Endodermal cell (in vitro differentiated cells): ENCODE results near the gene COL23A1. TPM values are rescaled to one million over a fixed set of nuclear protein-coding genes. Genes with fewer than 3 reads are reported as not detected.

Experiments used
- DNase-seq: peaks from one replicate; pipeline ENCODE4 v3.0.0-alpha.2; 2017
- H3K27ac ChIP-seq: 2 replicates; pipeline ENCODE4 v1.5.1; 2013; ENCODE audit warnings: mild to moderate bottlenecking, low read depth, low read length, moderate library complexity
- H3K27me3 ChIP-seq: 2 replicates; pipeline ENCODE4 v1.6.1; 2013; ENCODE audit warnings: mild to moderate bottlenecking, low read length, moderate library complexity; ENCODE audit not compliant: insufficient read depth, control insufficient read depth, poor library complexity, severe bottlenecking
- H3K36me3 ChIP-seq: 2 replicates; pipeline ENCODE4 v1.7.0; 2013; ENCODE audit warnings: mild to moderate bottlenecking, low read length, moderate library complexity; ENCODE audit not compliant: control insufficient read depth, insufficient read depth
- H3K4me1 ChIP-seq: one replicate; pipeline ENCODE4 v1.7.0; 2013; ENCODE audit warnings: low read length; ENCODE audit not compliant: control insufficient read depth, insufficient read depth
- H3K4me3 ChIP-seq: 2 replicates; pipeline ENCODE4 v1.5.1; 2013; ENCODE audit warnings: mild to moderate bottlenecking, low read length, moderate library complexity
- H3K9ac ChIP-seq: 2 replicates; pipeline ENCODE4 v1.6.1; 2013; ENCODE audit warnings: mild to moderate bottlenecking, low read length, moderate library complexity; ENCODE audit not compliant: poor library complexity, severe bottlenecking; ENCODE audit errors: extremely low read depth
- H3K9me3 ChIP-seq: 2 replicates; pipeline ENCODE4 v1.6.1; 2013; ENCODE audit warnings: mild to moderate bottlenecking, low read length, moderate library complexity; ENCODE audit not compliant: control insufficient read depth
- H3K27ac Mint-ChIP-seq: 2 replicates; pipeline ENCODE4 v1.8.0; 2020; ENCODE audit warnings: mixed read lengths
- H3K27me3 Mint-ChIP-seq: 2 replicates; pipeline ENCODE4 v1.8.0; 2021; ENCODE audit warnings: mild to moderate bottlenecking, mixed read lengths; ENCODE audit not compliant: insufficient read depth
- H3K36me3 Mint-ChIP-seq: 2 replicates; pipeline ENCODE4 v1.8.0; 2020; ENCODE audit warnings: low read depth, mixed read lengths
- H3K4me1 Mint-ChIP-seq: 2 replicates; pipeline ENCODE4 v1.8.0; 2020; ENCODE audit warnings: mixed read lengths
- H3K4me3 Mint-ChIP-seq: 2 replicates; pipeline ENCODE4 v1.8.0; 2020; ENCODE audit warnings: mild to moderate bottlenecking, moderate library complexity, mixed read lengths
- H3K9me3 Mint-ChIP-seq: 2 replicates; pipeline ENCODE4 v1.8.0; 2020; ENCODE audit warnings: mild to moderate bottlenecking, mixed read lengths
- WGBS, 2 experiments: methylation state at CpG; one replicate each; pipeline versions ENCODE4 v1.1.5 to v1.1.7; 2013; ENCODE audit warnings: missing lambda C conversion rate in 2 of 2, mixed read lengths in 1 of 2; ENCODE audit not compliant: insufficient coverage in 1 of 2, insufficient read length in 1 of 2; 5-methylcytosine and 5-hydroxymethylcytosine counted together
- total RNA-seq, 2 donors: library from RNA; stranded (reverse); fragmentation: NEBNext Ultra II Directional in 1 of 2; extraction: Animal tissue kit (Norgen Biotek cat#: 25700) in 1 of 2; gene quantifications; 2 replicates in 1 of 2; 3 replicates in 1 of 2; pipeline ENCODE4 v1.2.1, GENCODE V29; 2021
- TF ChIP-seq, protein P1 (sequence below): fragments of 200-600 bp; sonication (generic); conservative IDR thresholded peaks from 2 replicates; pipeline ENCODE4 v1.5.0; 2021; ENCODE audit warnings: antibody characterized with exemption, mild to moderate bottlenecking

The COL23A1 gene
- total RNA-seq, 2 donors from 2014 or later: 50.2 to 71.3 TPM

DNA sequence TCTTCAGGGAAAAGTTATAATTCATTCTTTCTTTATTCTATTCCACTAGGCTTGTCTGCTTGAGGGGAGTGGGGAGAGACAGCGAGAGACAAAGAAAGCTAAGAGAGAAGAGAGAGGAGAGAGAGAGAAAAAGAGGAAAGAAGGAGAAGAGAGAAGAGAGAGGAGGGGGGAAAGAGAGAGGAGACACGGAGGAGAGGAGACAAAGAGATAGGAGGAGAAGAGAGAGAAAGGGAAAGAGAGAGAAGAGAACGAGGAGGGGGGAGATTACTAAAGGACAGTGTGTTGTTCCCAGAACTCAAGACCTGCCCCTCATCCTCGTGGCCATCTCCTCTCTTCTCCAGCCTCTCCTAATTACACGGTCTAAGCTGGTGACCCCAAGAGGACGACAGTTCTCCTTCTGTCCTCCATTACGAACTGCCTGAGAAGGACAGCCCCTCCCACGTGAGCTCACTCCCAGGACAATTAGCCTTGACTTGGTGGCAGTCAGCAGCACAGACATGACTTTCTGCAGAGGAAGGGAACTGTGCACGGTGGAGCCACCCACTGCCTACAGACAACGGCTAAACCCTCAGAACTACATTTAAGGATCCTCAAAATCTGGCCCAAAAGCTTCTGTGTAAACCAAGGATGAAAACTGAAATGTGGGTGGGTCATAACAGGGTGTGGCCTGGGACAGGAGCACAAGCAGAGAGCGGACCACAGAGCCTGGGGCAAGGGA is 99.1 kb downstream of the COL23A1 start:
- Histone ChIP-seq H3K9ac (no peak overlapping the region), H3K4me1 (peaks cover 10% of the 10 kb centered on the region), H3K9me3 (peaks cover 9% of the 10 kb centered on the region), H3K36me3 (no peaks in the 10 kb centered on the region), H3K27ac (no peak overlapping the region), H3K4me3 (no peak overlapping the region), H3K27me3 (no peaks in the 10 kb centered on the region)
- Mint-ChIP-seq H3K4me3 (no peak overlapping the region), H3K27ac (no peak overlapping the region), H3K4me1 (peaks cover 29% of the 10 kb centered on the region), H3K27me3 (no peaks in the 10 kb centered on the region), H3K9me3 (peaks cover 20% of the 10 kb centered on the region), H3K36me3 (peaks cover 19% of the 10 kb centered on the region)
- DNase-seq: no peak
- TF ChIP-seq, protein P1, sequence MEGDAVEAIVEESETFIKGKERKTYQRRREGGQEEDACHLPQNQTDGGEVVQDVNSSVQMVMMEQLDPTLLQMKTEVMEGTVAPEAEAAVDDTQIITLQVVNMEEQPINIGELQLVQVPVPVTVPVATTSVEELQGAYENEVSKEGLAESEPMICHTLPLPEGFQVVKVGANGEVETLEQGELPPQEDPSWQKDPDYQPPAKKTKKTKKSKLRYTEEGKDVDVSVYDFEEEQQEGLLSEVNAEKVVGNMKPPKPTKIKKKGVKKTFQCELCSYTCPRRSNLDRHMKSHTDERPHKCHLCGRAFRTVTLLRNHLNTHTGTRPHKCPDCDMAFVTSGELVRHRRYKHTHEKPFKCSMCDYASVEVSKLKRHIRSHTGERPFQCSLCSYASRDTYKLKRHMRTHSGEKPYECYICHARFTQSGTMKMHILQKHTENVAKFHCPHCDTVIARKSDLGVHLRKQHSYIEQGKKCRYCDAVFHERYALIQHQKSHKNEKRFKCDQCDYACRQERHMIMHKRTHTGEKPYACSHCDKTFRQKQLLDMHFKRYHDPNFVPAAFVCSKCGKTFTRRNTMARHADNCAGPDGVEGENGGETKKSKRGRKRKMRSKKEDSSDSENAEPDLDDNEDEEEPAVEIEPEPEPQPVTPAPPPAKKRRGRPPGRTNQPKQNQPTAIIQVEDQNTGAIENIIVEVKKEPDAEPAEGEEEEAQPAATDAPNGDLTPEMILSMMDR: no peak
- WGBS, 2 experiments: 89 to 95% methylated on average over 7 to 11 of the region's 11 CpGs

DNA sequence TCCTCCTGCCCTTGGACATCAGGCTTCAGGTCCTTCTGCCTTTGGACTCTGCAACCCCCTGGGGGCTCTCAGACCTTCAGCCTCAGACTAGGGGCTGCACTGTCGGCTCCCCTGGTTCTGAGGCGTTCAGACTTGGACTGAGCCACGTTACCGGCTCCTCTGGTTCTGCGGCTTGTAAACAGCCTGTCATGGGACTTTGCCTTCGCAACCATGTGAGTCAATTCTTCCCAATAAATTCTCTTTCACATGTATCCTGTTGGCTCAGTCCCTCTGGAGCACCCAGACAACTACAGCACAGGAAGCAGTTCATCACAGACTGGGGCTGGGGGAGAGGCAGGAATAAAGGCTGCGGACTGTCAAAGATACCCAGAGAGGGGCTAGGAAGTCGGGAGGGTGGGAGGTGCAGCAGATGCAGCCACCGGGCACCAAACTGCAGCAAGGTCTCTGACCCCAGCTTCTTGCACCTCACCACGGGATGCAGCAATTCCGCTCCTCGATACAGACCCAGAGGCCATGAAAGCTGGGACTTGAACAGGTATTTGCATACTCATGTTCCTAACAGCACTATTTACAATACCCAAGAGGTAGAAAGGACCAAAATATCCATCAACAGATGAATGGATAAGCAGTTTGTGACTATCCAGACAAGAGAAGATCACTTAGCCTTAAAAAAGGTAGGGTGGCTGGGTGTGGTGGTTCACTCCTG is 100.8 kb downstream of the COL23A1 start:
- no peaks in the 10 kb centered on the region for H3K27me3 Mint-ChIP-seq
- TF ChIP-seq, protein P1: no peak
- Histone ChIP-seq H3K4me3 (no peak overlapping the region), H3K36me3 (no peaks in the 10 kb centered on the region), H3K27ac (no peak overlapping the region), H3K27me3 (no peaks in the 10 kb centered on the region), H3K4me1 (peaks cover 11% of the 10 kb centered on the region), H3K9ac (no peak overlapping the region), H3K9me3 (peaks cover 9% of the 10 kb centered on the region)
- peaks cover 22% of the 10 kb centered on the region for H3K36me3 Mint-ChIP-seq
- H3K4me3 Mint-ChIP-seq: no peak overlapping the region
- peaks cover 20% of the 10 kb centered on the region for H3K9me3 Mint-ChIP-seq
- WGBS, 2 experiments: 84% methylated on average over 8 to 12 of the region's 12 CpGs
- no peak for DNase-seq
- peaks cover 33% of the 10 kb centered on the region for H3K4me1 Mint-ChIP-seq
- H3K27ac Mint-ChIP-seq: no peak overlapping the region

DNA sequence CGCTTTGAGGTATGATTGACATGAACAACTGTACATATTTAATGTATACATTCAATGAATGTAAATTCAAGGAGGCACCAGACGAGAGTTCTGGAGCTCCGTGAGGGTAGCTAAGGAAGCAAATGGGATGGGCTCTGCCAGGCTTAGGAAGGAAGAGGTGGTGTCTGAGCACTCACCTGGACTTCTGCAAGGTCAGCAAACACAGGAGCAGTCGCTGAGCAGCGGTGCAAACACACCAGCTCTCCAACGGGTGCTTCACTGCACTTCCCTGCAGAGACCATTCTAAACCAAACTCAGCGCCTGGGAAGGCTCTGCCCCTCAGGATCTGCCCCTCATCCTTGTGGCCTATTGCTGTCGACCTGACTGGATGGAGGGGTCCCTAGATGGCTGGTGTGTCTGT is 101.5 kb downstream of the COL23A1 start:
- H3K4me1 Mint-ChIP-seq: peaks cover 33% of the 10 kb centered on the region
- H3K27ac Mint-ChIP-seq: no peak overlapping the region
- H3K27ac ChIP-seq: no peak overlapping the region
- DNase-seq: no peak
- no peak overlapping the region for H3K9ac ChIP-seq
- H3K27me3 ChIP-seq: no peaks in the 10 kb centered on the region
- WGBS, 2 experiments: 78 to 90% methylated on average over 3 to 8 of the region's 8 CpGs
- TF ChIP-seq, protein P1: no peak
- peaks cover 22% of the 10 kb centered on the region for H3K36me3 Mint-ChIP-seq
- H3K4me3 Mint-ChIP-seq: no peak overlapping the region
- no peaks in the 10 kb centered on the region for H3K36me3 ChIP-seq
- peaks cover 11% of the 10 kb centered on the region for H3K4me1 ChIP-seq
- peaks cover 20% of the 10 kb centered on the region for H3K9me3 Mint-ChIP-seq
- H3K4me3 ChIP-seq: no peak overlapping the region
- peaks cover 9% of the 10 kb centered on the region for H3K9me3 ChIP-seq
- no peaks in the 10 kb centered on the region for H3K27me3 Mint-ChIP-seq
